Common myeloid progenitor, CD34-positive (primary cell): ENCODE results near the gene ZNF492.

Source experiments
- CTCF ChIA-PET: fragments of 350-600 bp; sonication (Branson Sonifier 250); formaldehyde crosslinking; loops from one replicate; lab custom pipeline; 2021; ENCODE audit warnings: antibody characterized with exemption; lab: Charles Lee
- POLR2A ChIA-PET: fragments of 350-600 bp; sonication (Branson Sonifier 250); formaldehyde crosslinking; loops from one replicate; lab custom pipeline; 2021; ENCODE audit warnings: antibody characterized with exemption; lab: Charles Lee
- DNase-seq, 3 donors: peaks; one replicate each; pipeline versions ENCODE4 v3.0.0 to v3.0.0-alpha.2; 2013
- H3K27ac ChIP-seq, 2 experiments: 1 replicate in 1 of 2; 2 replicates in 1 of 2; pipeline ENCODE4 v1.7.0; 2013; ENCODE audit warnings: inconsistent platforms in 2 of 2, low read length in 2 of 2, mild to moderate bottlenecking in 2 of 2, low read depth in 1 of 2, moderate library complexity in 1 of 2; ENCODE audit not compliant: severe bottlenecking in 2 of 2, insufficient read depth in 1 of 2, poor library complexity in 1 of 2
- H3K27me3 ChIP-seq, 5 experiments: replicated peaks in 2 of 5; 1 replicate in 3 of 5; 2 replicates in 2 of 5; pipeline versions ENCODE4 v1.6.1 to v1.7.0; 2013; ENCODE audit warnings: low read length in 4 of 5, mild to moderate bottlenecking in 2 of 5, moderate library complexity in 2 of 5, inconsistent platforms in 1 of 5; ENCODE audit not compliant: insufficient read depth in 5 of 5, control insufficient read depth in 4 of 5
- H3K36me3 ChIP-seq, 4 experiments: 1 replicate in 2 of 4; 2 replicates in 2 of 4; pipeline versions ENCODE4 v1.6.1 to v1.7.0; 2013; ENCODE audit warnings: low read length in 3 of 4, control low read depth in 1 of 4, mild to moderate bottlenecking in 1 of 4; ENCODE audit not compliant: control insufficient read depth in 4 of 4, insufficient read depth in 4 of 4
- H3K4me1 ChIP-seq, 4 experiments: 1 replicate in 3 of 4; 2 replicates in 1 of 4; pipeline versions ENCODE4 v1.6.1 to v1.7.1; 2013; ENCODE audit warnings: low read length in 3 of 4, mild to moderate bottlenecking in 3 of 4, control low read depth in 1 of 4, inconsistent platforms in 1 of 4, moderate library complexity in 1 of 4; ENCODE audit not compliant: control insufficient read depth in 4 of 4, insufficient read depth in 4 of 4; ENCODE audit errors: control extremely low read depth in 1 of 4
- H3K4me3 ChIP-seq, 7 experiments: 1 replicate in 4 of 7; 2 replicates in 3 of 7; pipeline versions ENCODE4 v1.5.1 to v1.7.0; 2013; ENCODE audit warnings: mild to moderate bottlenecking in 7 of 7, low read length in 6 of 7, moderate library complexity in 6 of 7, inconsistent platforms in 2 of 7, low read depth in 2 of 7, control low read depth in 1 of 7; ENCODE audit not compliant: insufficient read depth in 4 of 7, control insufficient read depth in 1 of 7; ENCODE audit errors: extremely low read depth in 1 of 7
- H3K9me3 ChIP-seq, 5 experiments: 1 replicate in 4 of 5; 2 replicates in 1 of 5; pipeline versions ENCODE4 v1.6.1 to v1.7.1; 2013; ENCODE audit warnings: low read length in 4 of 5, mild to moderate bottlenecking in 2 of 5, inconsistent platforms in 1 of 5, low read depth in 1 of 5, moderate library complexity in 1 of 5; ENCODE audit not compliant: control insufficient read depth in 4 of 5, insufficient read depth in 2 of 5; ENCODE audit errors: control extremely low read depth in 1 of 5
- WGBS: methylation state at CpG from one replicate; pipeline ENCODE4 v1.1.5; 2013; ENCODE audit not compliant: insufficient coverage; 5-methylcytosine and 5-hydroxymethylcytosine counted together

The ZNF492 gene

DNA sequence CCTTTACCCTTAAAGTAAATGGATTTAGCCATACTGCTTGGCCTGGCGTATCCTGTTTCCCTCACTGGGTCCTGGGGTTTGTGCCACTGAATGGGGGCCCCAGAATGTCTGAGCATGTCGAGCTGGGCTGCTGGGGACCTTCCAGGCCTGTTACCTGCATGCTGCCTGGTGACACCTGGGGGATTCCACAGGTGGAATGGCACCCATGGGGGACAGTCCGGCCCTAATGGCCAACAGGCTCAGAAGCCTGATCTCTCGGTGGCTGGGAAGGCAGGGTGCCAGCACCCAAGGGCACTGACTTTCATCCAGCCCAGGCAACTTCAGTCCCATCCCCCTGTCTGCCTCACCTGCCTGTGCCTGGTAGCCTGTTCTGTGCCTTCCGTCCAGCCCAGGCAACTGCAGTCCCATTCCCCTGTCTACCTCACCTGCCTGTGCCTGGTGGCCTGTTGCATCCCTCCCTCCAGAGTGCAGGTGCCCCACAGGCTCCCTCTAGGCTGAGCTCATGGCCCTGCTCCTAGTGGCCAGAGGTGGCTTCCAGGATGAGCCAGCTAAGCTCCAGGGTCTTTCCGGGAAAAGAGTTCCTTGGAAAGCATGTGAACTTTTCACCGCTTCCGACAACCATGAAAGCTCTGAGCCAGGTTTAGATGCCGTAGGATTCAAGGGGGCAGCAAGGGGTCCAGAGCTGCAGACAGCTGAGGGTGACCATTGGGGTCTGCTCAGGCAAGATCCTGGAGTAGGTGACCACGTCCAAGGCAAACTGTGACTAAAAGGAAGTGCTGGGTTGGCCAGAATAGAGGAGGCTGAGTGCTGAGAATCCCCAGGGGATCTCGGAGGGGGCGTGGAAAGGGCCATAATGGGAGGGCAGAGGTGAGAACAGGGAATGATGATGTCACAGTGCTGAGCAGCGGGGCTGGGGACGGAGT lies 30.3 kb upstream of the ZNF492 start:
- WGBS = 83% methylated on average over 12 of the region's 14 CpGs
- ChIA-PET CTCF (no interaction called here), POLR2A (no interaction called here)
- Histone ChIP-seq H3K27me3 (peaks cover 0 to 3% (median 0%) of the 10 kb centered on the region in 5 experiments), H3K4me1 (no peaks in the 10 kb centered on the region), H3K4me3 (no peak overlapping the region), H3K36me3 (no peaks in the 10 kb centered on the region), H3K9me3 (peaks cover 0 to 50% (median 2%) of the 10 kb centered on the region in 5 experiments), H3K27ac (no peak overlapping the region)
- no peak for DNase-seq

DNA sequence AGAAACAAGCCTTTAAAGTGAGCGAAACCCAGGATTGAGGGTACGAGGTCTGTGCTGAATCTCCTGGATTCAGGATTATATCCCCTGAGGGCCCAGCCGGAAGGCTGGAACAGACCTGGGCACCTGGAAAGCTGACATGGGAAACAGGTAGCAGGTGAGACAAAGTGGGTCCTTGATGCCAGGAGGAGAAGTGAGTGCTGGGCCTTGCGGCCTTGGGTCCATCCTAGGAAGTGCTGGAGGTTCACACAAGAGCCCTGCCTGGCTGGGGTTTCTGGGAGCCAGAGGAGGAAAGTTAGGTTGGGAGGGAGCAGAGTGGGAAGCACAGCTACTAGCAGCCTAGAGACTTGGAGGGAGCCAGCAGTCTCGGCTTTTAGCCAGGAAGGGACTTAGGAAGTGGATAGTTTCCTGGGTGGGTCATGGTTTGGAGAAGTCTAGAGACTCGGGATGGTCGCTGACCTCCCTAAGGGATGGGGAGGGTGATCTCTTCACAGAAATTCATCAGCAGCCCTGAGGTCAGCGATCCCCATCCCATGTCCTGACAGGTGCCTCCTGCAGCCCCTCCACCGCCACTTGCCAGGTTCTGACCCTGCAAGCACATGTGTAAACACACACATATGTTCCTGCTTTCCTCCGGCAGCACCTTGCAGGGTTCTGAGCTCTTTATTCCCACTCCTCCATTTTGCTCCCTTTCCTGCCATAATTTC lies 29.4 kb upstream of the ZNF492 start:
- Histone ChIP-seq H3K4me3 (no peak overlapping the region), H3K36me3 (no peaks in the 10 kb centered on the region), H3K9me3 (peaks cover 0 to 49% (median 2%) of the 10 kb centered on the region in 5 experiments), H3K27me3 (peaks cover 0 to 3% (median 0%) of the 10 kb centered on the region in 5 experiments), H3K4me1 (no peaks in the 10 kb centered on the region), H3K27ac (no peak overlapping the region)
- no peak for DNase-seq
- POLR2A ChIA-PET = no interaction called here
- 90% methylated on average over 8 of the region's 10 CpGs for WGBS
- CTCF ChIA-PET = no interaction called here

DNA sequence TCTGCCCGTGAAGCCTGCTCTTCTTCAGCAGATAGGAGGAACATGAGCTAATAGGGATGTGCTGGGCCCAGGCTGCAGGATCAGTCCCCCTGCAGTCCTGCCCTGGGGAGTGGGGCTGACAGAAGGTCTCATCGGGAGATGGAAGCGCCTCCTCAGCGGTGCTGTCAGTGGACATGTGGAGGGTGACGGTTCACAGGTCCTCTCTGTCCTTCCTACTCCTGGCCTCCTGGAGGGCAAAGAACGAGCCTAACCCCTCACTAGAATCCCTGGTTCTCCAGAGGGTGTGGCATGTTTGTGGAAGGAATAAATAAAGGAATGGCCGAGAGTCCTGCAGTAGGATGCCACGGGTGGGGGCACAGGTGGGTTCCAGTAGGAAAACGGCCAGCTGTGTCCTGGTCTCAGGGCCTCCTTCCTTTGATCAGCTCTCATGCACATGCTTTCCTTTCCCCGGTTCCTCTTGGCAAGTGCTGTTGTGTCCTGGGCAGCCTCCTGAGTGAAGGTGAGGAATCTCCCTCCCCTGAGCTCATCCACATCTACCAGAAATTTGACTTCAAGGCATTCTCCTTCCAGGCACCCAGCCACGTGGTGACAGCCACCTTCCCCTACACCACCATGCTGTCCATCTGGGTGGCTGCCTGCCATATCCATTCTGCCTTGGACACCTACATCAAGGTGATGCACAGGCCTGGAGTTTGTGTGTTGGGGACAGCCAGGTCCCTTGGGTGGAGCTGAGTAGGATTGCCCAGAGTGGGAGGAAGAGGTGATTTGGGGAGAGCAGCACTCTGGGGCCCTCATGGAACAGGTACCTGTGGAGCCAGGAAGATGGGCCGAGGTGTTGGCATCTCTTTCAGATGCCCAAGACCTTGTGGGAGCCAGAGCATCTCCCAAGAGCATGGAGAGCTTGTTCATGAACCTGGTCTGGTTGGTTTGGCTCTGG lies 28.6 kb upstream of the ZNF492 start:
- ChIA-PET CTCF (no interaction called here), POLR2A (no interaction called here)
- 83% methylated on average over 7 of the region's 12 CpGs for WGBS
- Histone ChIP-seq H3K4me1 (no peaks in the 10 kb centered on the region), H3K9me3 (peaks cover 0 to 45% (median 2%) of the 10 kb centered on the region in 5 experiments), H3K27me3 (peaks cover 0 to 3% (median 0%) of the 10 kb centered on the region in 5 experiments), H3K27ac (no peak overlapping the region), H3K4me3 (no peak overlapping the region), H3K36me3 (no peaks in the 10 kb centered on the region)
- DNase-seq = no peak

DNA sequence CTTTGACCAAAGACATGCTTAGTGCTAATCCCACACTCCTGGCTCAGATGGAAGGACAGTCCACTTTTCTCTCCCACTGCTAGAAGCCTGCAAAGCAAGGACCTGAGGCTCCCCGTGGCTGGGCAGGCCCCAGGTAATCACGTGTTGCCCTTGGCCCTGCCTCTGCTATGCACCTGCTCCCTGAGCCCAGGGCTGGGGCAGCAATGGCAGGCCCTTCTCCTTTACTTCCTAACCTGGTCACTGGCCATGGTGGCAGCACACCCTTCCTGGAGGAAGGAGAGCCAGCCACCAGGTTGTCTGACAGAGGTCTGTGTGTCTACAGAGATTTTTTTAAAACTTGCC lies 27.9 kb upstream of the ZNF492 start:
- H3K4me1 ChIP-seq = no peaks in the 10 kb centered on the region
- no peak overlapping the region for H3K27ac ChIP-seq
- peaks cover 0 to 40% (median 0%) of the 10 kb centered on the region in 5 experiments for H3K9me3 ChIP-seq
- DNase-seq = no peak
- WGBS = 83% methylated on average over 2 of the region's 2 CpGs
- POLR2A ChIA-PET = no interaction called here
- no peaks in the 10 kb centered on the region for H3K36me3 ChIP-seq
- CTCF ChIA-PET = no interaction called here
- H3K27me3 ChIP-seq = peaks cover 0 to 3% (median 0%) of the 10 kb centered on the region in 5 experiments
- H3K4me3 ChIP-seq = no peak overlapping the region

DNA sequence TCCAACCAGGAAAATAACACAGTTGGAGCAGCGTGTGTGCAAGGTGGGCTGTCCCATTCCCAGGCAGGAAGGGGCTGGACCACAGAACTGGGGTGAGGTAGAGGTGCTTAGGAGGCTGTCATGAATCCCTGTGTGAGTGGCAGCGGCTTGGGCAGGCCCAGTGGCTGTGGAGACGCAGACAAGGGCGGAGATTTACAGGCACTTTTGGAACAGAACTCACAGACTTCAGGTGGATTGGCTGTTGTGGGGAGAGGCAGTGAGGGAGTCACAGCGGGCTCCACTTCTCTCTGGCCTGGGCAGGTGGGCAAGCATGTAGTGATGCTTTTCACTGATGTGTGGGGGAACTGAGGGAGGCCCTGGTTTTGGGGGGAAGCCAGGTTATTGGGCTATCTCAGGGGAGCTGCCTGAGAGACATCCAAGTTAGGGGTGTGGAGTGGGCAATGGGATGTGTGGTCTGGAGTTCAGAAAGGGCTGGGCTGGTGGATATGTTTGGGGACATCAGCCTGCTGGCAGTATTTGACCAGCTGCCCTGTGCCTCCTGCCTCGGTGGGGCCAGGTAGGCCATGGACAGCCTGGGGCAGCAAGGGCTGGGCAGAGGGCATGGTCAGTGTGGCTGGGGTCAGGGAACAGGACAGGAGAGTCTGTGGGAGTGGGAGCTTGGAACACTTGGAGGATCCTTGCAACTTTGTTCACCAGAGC lies 27.0 kb upstream of the ZNF492 start:
- CTCF ChIA-PET = no interaction called here
- Histone ChIP-seq H3K4me3 (no peak overlapping the region), H3K36me3 (no peaks in the 10 kb centered on the region), H3K4me1 (no peaks in the 10 kb centered on the region), H3K27ac (no peak overlapping the region), H3K27me3 (peaks cover 0 to 3% (median 0%) of the 10 kb centered on the region in 5 experiments), H3K9me3 (peaks cover 0 to 37% (median 0%) of the 10 kb centered on the region in 5 experiments)
- no peak for DNase-seq
- WGBS = 74% methylated on average over 3 of the region's 6 CpGs
- POLR2A ChIA-PET = no interaction called here

DNA sequence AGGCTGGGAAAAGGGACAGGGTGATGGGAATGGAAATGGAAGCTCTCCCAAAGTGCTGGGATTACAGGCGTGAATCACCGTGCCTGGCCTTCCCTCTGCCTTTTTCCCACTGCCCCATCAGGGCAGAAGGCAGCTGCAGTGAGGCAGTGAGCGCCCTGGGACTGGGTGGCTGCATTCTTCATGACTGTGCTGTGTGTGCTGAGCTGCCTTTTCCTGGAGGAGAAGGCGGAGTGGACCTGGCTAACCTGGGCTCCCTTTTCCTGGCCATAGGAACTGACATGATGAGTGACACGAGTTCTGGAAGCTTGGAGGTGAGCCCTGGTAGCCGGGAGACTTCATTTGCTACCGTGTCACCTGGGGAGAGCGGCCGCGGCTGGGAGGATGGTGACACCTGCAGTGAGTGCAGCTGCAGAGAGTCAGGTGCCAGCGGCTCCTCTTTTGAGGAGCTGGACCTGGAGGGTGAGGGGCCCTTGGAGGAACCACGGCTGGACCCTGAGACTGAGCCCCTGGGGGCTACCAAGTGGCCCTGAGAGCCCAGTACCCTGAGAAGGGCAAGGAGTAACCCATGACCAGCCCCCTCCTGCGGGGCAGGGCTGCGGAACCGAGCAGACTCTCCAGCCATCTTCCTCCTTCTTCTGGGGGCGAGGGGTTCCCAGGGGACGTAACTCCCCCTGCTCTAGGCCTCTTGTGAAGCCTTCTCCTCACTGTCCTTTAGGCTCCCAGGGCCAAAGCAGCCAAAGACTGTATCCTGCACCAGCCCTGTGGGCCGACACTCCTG lies 26.3 kb upstream of the ZNF492 start:
- Histone ChIP-seq H3K27me3 (peaks cover 0 to 3% (median 0%) of the 10 kb centered on the region in 5 experiments), H3K27ac (no peak overlapping the region), H3K4me3 (no peak overlapping the region), H3K4me1 (no peaks in the 10 kb centered on the region), H3K9me3 (peaks cover 0 to 35% (median 0%) of the 10 kb centered on the region in 5 experiments), H3K36me3 (no peaks in the 10 kb centered on the region)
- CTCF ChIA-PET = no interaction called here
- POLR2A ChIA-PET = no interaction called here
- DNase-seq = no peak
- 80% methylated on average over 14 of the region's 18 CpGs for WGBS
